ENCODE data around the gene ZNF789.
A peak's percentile ranks its signal among the peaks of the same experiment; 100 is the strongest.

The ZNF789 gene

GRCh38 chr7:99504281-99504602 lies 31.6 kb downstream of the ZNF789 start:
- no peak for DNase-seq (ENCODE audit: low read depth, low spot score)

DNA sequence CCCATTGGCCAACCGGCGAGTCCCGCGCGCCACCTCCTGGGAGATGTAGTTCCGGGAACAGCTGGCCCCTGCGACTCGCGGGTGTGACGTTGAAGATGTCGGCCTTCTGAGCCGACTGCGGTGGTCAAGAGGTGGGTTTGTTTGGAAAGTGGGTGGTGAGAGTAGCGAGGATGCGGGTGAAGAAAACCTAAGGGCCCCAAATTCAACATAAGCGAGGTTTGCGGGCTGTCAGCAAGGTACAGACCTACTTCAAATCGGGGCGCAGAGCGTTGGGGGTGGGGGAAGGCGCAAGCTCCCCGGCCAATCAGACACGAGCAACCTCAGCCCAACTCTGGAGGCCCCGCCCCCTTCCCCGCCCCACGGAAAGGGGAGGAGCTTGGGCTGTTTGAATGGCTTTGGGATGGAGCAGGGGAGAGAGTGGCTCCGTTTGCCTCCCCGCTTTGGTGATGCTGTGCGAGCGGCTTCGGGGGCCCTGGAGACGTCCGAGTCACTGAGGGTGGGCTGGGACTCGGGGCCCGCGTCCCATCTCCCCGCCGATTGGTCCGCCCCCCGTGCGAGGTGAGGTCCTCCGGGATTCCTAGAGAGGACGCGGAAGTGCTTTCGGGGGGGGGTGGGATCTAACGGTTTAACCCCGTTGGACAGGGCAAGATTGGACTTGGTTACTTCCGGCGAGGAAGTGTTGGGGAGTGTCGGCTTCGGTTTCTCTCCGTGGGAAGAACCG lies 32.1 kb downstream of the ZNF789 start, which contains the start of gene ZKSCAN5:
TSS of gene ZKSCAN5 (plus strand) at position 60 of the 721 bp plus-strand sequence. CDS start 1,383 bp downstream, outside the sequence.
- peak; percentile 97 for DNase-seq (ENCODE audit: low read depth, low spot score)

DNA sequence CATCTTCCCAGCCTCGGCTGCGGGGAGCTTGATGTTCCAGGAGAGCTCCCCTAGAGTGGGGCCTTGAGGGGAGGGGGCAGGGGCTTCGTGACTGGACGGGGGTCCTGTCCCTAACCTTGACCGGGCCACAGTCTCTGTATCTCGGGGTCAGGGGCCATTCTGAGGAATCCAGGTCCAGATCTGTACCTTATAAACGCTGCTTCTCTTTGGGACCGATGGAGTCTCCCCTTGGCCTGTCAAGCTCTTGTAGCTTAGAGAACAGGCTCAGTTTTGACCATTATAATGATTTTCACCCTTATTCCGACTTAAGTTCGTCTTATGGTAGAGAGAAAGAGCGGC lies 32.6 kb downstream of the ZNF789 start:
- DNase-seq (ENCODE audit: low read depth, low spot score): no peak

DNA sequence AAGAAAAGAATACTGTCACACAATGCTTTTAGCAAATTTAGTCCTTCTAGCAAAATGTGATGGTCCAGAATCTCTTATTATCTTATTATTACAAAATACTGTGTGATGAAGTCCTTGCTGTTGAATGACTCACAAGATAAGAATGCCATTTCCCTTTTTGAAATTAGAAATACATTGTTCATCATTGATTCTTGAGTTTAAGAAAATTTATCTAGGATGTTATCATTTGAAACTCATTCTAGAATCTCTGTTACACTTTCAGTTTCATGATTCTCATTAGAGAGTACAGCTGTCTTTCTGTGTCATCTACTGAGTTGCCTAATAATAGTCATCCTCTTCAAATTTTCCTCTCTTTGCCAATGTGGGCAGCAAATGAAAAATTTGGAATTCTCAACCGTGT lies 41.4 kb downstream of the ZNF789 start:
- DNase-seq (ENCODE audit: low read depth, low spot score): no peak

DNA sequence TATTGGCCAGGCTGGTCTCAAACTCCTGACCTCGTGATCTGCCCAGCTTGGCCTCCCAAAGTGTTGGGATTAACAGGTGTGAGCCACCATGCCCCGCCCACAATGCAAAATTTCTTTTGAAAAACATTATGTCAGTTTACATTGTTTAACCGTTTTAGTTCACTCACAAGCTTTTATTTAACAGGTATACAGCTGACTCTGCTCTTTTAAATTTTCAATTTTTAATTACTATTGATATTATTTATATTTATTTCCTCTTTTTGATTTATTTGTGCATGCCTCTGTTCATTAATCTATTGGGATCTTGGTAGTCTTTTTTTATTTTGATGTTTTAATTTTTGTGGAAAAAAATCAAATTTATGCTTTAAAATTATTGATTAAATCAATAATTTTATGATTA lies 48.7 kb downstream of the ZNF789 start:
- no peak for DNase-seq (ENCODE audit: low read depth, low spot score)

DNA sequence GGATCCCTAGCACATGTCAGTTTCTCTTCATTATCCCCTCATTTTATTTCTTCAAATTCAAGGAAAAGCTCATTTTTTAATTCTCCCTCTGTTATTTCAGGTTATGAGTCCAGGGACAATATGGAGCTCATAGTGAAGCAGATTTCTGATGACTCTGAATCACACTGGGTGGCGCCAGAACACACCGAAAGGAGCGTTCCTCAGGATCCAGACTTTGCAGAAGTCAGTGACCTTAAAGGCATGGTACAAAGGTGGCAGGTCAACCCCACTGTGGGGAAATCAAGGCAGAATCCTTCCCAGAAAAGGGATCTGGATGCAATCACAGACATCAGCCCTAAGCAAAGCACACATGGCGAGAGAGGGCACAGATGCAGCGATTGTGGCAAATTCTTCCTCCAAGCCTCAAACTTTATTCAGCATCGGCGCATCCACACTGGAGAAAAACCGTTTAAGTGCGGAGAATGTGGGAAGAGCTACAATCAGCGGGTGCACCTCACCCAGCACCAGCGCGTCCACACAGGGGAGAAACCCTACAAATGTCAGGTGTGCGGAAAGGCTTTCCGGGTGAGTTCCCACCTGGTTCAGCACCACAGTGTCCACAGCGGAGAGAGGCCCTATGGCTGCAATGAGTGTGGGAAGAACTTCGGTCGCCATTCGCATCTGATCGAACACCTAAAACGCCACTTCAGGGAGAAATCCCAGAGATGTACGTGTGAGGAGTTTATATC lies 53.2 kb downstream of the ZNF789 start:
- DNase-seq (ENCODE audit: low read depth, low spot score): no peak

- no peak for DNase-seq (ENCODE audit: low read depth, low spot score)
These were observed 58.7 kb downstream of the ZNF789 start for GRCh38 chr7:99531354-99531765.

- DNase-seq (ENCODE audit: low read depth, low spot score): no peak
These were observed 63.0 kb downstream of the ZNF789 start for GRCh38 chr7:99535667-99536066.

Data from smooth muscle cell of the brain vasculature (primary cell).